HG02840 (cell line): Measurements from ENCODE around the gene TEX19.
A peak's percentile ranks its signal among the peaks of the same experiment; 100 is the strongest.
"Not testable (repeated sequence)": the region's sequence is repeated elsewhere in the genome, so short reads cannot be mapped to it uniquely, and the experiment has no call there.

ENCODE experiments used
- ATAC-seq: cut with Tn5 transposase; IDR thresholded peaks from one replicate; pipeline ENCODE4 v1.9.1; 2021; ENCODE audit warnings: mild to moderate bottlenecking, moderate library complexity, moderate number of reproducible peaks; ENCODE audit not compliant: unreplicated experiment, low FRiP score

The TEX19 gene

GRCh38 chr17:82351254-82351712, 7.8 kb upstream of the TEX19 start:
- ATAC-seq, result no peak

- ATAC-seq, result peak; percentile 67
Observed at GRCh38 chr17:82351713-82352488, 7.1 kb upstream of the TEX19 start.

- ATAC-seq, result no peak
Observed at GRCh38 chr17:82353484-82353883, 5.6 kb upstream of the TEX19 start.

- no peak for ATAC-seq
Observed at GRCh38 chr17:82354804-82355308, 4.2 kb upstream of the TEX19 start.

- no peak for ATAC-seq
Observed at GRCh38 chr17:82355770-82356427, 3.1 kb upstream of the TEX19 start.

GRCh38 chr17:82356845-82357355, 2.1 kb upstream of the TEX19 start:
- no peak for ATAC-seq

- no peak for ATAC-seq
Observed at GRCh38 chr17:82357394-82357793, 1.7 kb upstream of the TEX19 start.

- not testable (repeated sequence) for ATAC-seq
Observed at GRCh38 chr17:82359451-82360074, 516 bp downstream of the TEX19 start.

- no peak for ATAC-seq
Observed at GRCh38 chr17:82361885-82362633, 3.0 kb downstream of the TEX19 start.

- ATAC-seq, result no peak
Observed at GRCh38 chr17:82365606-82366295, 6.7 kb downstream of the TEX19 start.

GRCh38 chr17:82366749-82367148, 7.7 kb downstream of the TEX19 start:
- ATAC-seq, result no peak

GRCh38 chr17:82367724-82368524, 8.9 kb downstream of the TEX19 start:
- ATAC-seq, result no peak

- ATAC-seq, result no peak
Observed at GRCh38 chr17:82369211-82369610, 10.2 kb downstream of the TEX19 start.

GRCh38 chr17:82370471-82371332, 11.7 kb downstream of the TEX19 start:
- no peak for ATAC-seq

GRCh38 chr17:82371333-82372248, 12.5 kb downstream of the TEX19 start, which contains the start of gene UTS2R:
TSS of gene UTS2R (plus strand) at chr17:82371765. CDS start at chr17:82374325, 2,560 bp downstream.
- no peak for ATAC-seq

GRCh38 chr17:82372249-82373071, 13.4 kb downstream of the TEX19 start:
- no peak for ATAC-seq
